Activated effector memory CD4-positive, alpha-beta T cell treated with Interleukin-2 at 50 U/mL for 16 hours (primary cell): ENCODE data around the gene LYZL6.
"Not testable (repeated sequence)": the region's sequence is repeated elsewhere in the genome, so short reads cannot be mapped to it uniquely, and the experiment has no call there.

Experiments used
- DNase-seq: peaks from one replicate; pipeline ENCODE4 v3.0.0-alpha.2; 2020

LYZL6 gene

GRCh38 chr17:35944151-35944550 lies 638 bp upstream of the LYZL6 start:
- DNase-seq = no peak

DNA sequence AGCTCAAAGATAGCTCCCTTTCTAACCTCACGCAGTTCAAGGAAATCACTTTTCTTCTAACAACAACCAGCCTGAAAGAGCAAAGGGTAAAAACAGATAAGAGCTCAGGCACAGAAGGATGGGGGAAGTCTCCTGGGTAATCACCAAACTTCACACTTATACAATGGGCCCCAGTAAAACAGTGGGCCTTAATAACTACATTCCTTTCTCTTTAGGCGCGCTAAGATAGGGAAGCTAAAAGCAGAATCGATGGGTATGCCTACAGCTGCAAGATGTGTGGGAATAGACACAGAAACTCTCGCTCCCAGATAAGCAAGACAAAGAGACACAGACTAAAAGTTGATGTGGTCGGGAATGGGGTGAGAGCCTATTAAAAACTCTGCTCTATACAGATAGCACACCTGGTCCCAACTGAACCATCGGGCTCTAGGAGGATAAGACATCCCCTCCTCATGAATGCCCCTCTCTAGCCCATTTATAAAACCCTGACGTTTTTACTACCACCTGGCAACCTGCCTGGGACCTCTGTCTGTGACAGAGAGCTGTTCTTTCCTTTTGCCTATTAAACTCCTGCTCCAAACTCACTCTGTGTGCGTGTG lies 826 bp downstream of the LYZL6 start:
- DNase-seq = no peak

DNA sequence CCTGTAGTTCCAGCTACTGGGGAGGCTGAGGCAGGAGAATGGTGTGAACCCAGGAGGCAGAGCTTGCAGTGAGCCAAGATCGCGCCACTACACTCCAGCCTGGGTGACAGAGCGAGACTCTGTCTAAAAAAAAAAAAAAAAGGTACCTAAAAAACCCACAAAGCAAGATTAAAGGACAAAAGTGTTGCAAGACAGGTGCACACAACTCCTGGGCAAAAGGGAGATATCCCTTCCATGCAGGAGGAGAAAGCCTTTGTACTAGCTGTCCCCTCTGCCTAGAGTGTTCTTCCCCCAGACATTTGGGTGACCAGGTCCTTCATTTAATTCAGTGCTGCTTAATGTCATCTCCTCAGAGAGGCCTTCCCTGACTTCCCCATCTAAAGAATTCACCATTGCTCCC lies 5.0 kb downstream of the LYZL6 start:
- not testable (repeated sequence) for DNase-seq

GRCh38 chr17:35936063-35936462 lies 7.5 kb downstream of the LYZL6 start:
- no peak for DNase-seq

DNA sequence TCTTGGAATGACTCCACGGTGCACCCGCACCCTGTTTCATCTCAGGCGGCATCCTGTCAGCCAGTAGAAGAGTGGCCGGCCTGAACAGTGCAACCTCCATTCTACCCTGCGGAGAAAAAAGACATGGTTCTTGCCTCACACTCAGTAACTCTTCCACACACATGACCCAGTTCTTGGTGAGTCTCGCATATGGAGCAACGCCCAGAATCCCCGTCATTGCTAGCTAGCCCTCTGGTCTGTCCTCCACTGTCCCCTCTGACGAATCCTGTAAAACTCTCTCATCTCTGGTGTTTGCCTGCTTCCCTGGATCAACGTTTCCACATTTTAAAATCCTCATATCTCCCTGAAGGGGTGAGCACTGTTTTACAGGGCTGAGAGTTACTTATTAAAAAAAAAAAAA lies 8.8 kb downstream of the LYZL6 start:
- no peak for DNase-seq

GRCh38 chr17:35932586-35932985 lies 10.9 kb downstream of the LYZL6 start:
- DNase-seq = no peak

DNA sequence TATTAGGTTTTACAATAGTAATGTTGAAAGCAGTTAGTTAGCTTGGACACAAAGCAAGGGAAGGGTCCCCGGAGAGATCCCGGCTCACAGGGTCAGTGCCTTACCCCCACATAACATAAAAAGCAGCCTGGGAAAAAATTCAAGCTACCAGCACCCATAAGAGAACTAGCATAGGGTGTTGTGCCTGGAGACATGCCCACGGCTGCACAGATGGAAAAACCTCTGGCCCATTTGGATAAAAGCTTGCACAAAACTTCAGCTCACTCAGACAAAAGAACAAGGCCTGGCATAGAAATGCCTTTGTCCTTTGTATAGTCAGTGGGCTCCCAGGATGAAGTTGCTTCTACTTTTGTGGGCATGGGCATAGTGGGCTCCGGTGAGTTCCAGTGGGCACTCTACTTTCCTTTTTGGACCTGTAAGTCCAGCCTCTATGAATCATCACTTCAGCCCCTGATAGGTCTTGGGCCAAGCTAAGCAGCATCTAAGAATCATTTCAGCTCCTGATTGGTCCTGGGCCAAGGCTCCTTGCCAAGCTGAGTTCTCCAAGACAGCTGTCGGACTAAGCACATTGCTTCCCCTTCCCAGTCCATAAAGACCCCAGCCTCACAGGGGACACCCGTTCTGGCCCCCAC lies 11.6 kb downstream of the LYZL6 start:
- no peak for DNase-seq

GRCh38 chr17:35930211-35931065 lies 13.1 kb downstream of the LYZL6 start, which contains the start of gene RDM1:
TSS of gene RDM1 (minus strand) at chr17:35930773. CDS start at chr17:35930727, 46 bp downstream.
- peak; percentile 72 for DNase-seq

DNA sequence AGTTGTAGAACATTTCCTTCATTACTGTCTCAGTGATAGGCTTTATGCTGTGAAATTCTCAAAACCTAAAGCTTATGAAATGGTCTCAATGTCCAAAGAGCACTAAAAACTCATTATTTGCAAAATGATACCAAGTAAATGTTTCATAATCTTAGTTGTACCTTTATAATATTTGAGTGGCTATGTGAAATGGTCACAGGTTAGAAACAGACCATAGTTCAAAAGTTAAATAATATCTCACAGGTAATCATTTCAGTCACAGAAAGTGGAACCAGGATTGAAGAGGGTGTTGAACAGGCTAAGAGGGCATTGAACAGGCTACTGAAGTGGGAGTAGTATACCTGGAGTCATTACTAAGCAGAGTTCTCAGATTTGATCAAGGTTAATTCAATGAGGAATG lies 15.8 kb downstream of the LYZL6 start:
- no peak for DNase-seq

DNA sequence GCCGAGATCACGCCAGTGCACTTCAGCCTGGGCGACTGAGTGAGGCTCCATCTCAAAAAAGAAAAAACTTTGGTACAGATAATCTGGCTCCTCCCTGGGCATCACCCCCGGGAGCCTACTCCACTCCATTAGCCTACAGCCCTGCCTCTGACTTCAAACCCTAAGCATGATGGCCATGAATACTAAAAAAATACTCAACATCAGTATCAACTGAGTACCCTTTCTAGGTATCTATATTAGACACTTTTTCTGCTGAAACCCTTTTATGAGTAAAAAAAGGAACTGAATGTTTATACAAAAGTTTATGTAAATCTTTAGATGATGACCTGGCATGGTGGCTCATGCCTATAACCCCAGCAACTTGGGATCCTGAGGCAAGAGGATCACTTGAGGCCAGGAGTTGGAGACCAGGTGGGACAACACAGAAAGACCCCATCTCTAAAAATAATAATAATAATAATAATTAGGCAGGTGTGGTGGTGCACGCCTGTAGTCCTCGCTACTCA lies 19.9 kb downstream of the LYZL6 start:
- no peak for DNase-seq

DNA sequence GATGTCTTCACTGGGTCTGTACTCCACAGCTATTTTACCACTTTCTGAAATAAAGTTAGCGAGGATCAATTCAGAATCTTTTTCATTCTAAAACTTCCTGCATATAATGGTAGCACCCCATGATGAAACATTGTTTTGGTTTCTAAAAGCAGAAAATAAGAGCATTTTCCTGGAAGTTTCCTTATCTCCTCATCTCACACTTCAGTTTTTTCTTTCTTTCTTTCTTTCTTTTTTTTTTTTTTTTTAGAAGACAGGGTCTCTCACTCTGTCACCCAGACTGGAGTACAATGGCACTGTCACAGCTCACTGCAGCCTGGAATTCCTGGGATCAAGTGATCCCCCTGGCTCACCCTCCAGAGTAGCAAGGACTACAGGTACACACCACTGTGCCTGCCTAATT lies 23.3 kb downstream of the LYZL6 start:
- DNase-seq = no peak

DNA sequence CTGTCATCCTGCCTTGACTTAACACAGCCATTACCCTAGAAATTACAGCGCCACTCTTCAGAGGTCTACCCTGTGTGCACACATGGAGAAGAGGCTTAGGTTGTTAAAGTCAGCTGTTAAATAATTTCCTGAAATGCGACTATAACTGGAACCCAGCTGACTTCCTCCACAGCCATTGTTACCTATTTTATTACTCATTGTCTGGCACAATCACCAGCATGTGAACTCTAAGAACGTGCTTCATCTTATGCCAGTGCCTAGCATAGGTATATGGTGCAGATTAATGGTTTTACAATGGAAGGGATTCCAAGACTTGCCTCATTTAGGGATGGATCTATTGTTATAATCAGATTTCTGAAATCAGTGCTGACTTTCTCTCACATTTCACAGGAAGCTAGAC lies 24.8 kb downstream of the LYZL6 start:
- no peak for DNase-seq

GRCh38 chr17:35917519-35918213 lies 25.8 kb downstream of the LYZL6 start:
- no peak for DNase-seq

DNA sequence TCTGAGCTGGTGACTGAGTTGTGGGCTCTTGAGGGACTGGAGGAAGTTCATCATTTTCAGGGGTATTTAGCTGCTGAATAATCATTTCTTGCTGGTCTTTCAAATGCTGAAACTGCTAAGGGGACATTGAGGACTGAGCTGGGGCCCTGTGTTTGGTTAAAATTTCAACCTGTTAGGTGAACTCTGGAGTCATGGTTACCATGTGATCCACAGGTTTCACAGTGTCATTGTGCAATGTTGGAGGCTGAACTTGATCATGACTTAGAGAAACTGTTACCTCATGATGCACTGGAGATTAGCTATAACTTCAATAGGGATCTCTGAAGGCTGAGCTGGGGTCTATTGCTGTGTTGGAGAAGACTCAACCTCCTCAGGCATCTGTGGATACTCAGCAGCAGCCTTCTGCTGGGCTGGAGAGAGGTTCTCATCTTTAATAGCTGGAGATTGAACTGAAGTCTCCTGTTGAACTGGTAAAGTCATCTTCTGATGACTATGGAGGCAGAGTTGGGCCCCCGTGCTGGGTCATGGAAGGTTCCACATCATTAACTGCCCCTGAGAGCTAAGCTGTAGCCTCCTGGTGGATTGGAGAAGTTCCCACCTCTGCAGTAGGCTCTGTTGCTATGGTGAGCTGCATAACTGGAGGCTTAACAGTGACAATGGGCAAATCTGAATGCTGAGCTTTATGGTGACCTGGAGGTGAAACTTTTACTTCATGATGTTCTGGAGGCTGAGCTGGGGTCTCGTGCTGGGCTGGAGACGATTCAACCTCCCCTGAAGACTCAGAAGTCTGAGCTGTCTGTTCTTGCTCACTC lies 28.2 kb downstream of the LYZL6 start:
- no peak for DNase-seq

DNA sequence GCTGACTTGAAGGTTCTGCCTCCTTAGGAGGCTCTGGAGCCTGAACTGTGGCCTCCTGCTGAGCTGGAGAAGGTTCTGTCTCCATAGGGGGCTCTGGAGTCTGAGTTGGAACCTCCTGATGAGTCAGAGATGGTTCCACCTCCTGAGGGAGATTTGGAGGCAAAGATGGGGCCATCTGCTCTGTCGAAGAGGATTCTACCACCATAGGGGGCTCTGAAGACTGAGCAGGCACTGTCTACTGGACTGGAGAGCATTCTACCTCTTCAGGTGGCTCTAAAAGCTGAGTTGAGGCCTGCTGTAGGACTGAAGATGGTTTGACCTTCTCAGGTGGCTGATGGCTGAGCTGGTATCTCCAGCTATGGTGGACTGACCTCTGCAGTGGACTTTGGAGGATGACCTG lies 29.2 kb downstream of the LYZL6 start:
- no peak for DNase-seq

- DNase-seq = no peak
Measured at GRCh38 chr17:35913609-35914008, 29.9 kb downstream of the LYZL6 start.

GRCh38 chr17:35912942-35913341 lies 30.6 kb downstream of the LYZL6 start:
- DNase-seq = no peak

GRCh38 chr17:35912339-35912912 lies 31.1 kb downstream of the LYZL6 start:
- no peak for DNase-seq

DNA sequence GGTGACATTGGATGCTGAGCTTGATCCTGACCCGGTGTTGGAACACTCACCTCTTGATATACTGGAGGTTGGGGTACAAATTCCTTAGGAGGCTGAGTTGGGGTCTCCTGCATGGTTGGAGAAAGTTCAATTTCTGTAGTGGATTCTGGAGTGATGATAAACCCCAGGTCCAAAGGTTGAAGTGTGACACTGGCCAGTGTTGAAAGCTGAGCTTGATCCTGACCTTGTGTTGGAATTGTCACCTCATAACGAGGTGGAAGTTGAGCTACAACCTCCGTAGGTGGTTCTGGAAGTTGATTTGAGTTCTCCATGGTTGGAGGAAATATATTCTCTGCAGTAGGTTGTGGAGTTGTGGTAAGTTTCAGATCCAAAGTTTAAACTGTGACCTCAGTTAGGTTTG lies 34.1 kb downstream of the LYZL6 start:
- DNase-seq = no peak

- DNase-seq = no peak
Measured at GRCh38 chr17:35907691-35908090, 35.8 kb downstream of the LYZL6 start.

DNA sequence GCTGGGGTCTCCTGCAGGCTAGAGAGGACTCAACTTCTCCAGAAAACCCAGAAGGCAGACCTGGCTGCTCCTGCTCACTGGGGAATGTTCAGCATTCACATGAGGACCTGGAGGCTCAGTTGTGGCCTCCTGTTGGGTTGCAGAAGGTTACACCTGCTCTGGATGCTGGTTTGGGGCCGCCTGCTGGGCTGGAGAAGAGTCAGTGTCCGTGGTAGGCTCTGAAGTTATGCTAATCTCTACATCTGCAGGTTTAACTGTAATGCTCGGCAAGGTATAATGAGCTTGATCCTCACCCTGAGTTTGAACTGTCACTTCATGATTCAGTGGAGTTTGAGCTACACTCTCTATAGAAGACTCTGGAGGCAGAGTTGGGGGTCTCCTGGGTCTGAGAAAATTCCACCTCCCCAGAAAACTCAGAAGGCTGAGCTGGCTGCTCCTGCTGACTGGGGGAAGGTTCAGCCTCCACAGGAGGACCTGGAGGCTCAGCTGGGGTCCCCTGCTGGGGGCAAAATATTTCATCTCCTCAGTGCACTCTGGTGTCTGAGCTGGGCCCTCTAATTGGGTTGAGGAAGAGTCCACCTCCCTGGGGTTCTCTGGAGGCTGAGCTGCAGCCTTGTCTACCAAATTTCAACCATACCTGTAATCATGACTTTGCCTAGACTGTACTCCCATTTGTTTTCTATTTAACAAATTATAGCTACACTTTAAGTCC lies 36.4 kb downstream of the LYZL6 start:
- DNase-seq = no peak
